Activated CD4-positive, alpha-beta T cell treated with anti-CD3 and anti-CD28 coated beads, Interleukin-2, amount 50 U/mL, for 4 hours (primary cell): ENCODE data around the gene CTDSP2.
A peak's percentile ranks its signal among the peaks of the same experiment; 100 is the strongest.
"Not testable (repeated sequence)": the region's sequence is repeated elsewhere in the genome, so short reads cannot be mapped to it uniquely, and the experiment has no call there.

Experiments
- DNase-seq, 2 experiments: peaks; one replicate each; pipeline ENCODE4 v3.0.0-alpha.2; 2020

Gene CTDSP2

DNA sequence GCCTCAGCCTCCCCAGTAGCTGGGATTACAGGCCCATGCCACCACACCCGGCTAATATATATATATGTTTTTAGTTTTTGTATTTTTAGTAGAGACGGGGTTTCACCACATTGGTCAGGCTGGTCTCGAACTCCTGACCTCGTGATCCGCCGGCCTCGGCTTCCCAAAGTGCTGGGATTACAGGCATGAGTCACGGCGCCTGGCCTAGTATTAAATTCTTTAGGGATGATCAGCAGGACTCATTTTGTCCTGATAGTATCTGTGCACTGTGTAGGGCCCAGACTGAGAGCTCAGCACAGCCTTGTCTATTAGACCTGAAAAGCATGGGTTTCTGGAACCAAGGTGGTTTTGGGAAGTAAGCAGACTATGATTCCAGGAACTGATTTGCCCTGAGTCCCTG, 34.5 kb upstream of the CTDSP2 start:
- not testable (repeated sequence) for DNase-seq

DNA sequence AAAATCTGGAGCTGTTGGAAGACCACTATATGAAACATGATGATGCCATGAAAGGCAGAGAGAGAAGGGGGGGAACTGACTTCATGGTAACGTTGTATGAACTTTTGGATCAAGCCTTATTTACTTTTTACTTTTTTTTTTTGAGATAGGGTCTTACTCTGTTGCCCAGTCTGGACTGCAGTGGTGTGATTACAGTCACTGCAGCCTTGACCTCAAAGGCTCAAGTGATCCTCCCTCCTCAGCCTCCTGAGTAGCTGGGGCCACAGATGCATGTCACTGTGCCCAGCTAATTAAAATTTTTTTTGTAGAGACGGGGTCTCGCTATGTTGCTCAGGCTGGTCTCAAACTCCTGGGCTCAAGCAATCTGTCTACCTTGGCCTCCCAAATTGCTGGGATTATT, 31.3 kb upstream of the CTDSP2 start:
- no peak for DNase-seq

DNA sequence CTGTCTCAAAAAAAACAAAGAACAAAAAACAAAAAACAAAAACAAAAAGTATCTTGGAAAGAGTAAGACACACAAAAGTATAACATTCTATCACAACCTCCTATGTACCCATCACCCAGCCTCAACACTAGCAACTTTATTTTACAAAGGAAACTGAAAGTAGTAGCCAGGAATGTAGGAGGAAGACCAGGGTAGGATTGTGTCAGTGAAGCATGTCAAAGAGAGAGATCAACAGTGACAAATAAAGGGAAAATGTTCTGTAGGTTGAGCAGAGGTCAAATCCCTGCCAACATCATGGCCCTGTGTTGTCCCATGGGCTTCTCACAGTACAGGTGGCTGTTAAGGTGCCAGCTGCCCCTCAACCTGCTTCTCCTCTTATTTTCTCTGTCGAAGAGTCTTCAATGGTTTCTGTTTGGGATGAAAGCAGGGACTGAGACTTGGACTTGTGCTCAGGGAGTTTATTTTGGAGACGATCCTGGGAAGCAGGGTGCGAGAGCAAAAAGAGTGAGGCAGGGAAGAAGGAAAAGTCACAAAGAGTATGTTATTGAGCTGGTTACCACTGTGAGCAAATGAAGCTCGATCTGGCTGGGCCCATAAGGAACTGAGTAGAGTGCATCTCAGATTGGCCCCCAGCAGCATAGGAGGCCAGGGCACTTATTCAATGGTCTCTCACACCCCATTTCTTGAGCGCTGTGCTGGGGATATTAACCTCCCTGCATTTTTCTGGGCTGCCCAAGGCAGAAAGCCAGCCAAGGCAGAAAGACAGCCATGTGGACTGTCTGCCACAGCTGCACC, 29.4 kb upstream of the CTDSP2 start:
- no peak for DNase-seq

DNA sequence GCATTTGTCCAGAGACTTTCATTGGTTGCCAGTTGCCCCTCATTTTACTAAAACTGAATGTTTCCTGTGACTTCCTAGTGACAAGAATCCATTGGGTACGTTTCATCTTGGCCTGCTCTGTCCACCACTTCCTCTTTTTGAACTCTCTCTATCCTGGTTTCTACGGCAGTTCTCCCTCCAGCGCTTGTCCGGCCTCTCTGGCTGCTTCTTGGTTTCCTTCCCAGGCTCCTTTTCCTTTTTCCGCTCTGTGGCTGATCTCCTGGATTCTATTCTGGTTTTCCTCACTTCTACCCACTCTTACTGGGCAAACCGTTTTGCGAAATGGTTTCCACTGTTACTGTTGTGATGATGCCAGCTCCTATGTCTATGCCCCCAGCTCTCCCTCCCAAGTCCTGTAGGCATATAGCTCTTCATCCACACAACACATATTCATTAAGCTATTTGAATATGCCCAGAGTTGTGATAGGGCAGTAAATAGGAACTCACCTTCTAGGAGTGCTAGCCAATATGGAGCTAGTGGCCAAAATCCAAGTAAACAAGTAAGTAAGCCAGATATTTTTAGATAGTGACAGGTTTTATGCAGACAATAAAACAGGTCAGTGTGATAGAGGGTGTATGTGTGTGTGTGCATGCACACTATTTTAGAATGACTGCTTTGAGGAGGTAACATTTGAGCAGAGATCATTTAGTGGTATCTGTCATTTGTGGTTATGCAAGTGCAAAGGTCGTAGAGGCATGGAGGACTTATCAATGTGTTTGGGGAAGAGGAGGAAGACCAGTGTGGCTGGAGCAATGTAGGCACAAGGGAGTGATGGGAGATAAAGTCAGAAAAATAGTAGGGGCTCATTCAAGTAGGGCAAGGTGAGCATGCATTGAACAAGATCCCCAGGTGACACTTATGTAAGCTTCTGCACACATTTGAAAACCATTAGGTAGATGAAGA, 27.9 kb upstream of the CTDSP2 start:
- no peak for DNase-seq

DNA sequence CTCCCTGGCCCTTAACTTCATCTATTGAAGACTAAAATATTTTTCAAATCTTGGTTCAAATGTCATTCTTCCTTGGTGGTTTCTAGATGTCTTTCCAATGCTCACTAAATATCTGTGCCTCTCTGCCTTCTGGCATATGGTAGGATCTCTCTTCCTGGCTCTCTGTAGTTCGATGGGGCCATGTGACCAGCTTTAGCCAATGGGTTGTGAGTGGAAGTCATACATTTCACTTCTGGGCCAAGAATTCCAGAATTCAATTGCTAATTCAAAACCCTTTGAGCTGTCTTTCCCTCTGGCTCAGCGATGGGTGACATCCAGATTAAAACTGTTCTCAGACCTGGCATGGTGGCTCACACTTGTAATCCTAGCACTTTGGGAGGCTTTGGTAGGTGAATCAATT, 25.8 kb upstream of the CTDSP2 start:
- no peak for DNase-seq

DNA sequence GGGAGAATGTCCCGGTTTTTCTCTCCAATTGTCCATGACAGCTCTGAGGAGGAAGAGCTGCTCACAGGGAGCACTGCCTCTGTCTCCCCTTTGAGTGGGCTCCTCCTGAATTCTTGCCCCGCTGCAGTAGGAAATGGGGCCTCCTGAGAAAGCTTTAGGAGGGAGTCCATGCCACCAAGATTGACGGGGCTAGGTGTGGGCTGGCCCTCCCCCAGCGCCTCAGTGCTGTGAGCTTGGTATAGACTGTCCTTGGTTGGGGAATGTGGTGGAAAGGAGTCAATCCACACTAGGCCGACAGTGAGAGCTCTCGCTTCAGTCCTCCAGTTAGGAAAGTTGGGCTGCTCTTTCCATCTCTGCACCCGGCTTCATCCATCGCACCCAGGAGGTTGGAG, 23.4 kb upstream of the CTDSP2 start:
- no peak for DNase-seq

DNA sequence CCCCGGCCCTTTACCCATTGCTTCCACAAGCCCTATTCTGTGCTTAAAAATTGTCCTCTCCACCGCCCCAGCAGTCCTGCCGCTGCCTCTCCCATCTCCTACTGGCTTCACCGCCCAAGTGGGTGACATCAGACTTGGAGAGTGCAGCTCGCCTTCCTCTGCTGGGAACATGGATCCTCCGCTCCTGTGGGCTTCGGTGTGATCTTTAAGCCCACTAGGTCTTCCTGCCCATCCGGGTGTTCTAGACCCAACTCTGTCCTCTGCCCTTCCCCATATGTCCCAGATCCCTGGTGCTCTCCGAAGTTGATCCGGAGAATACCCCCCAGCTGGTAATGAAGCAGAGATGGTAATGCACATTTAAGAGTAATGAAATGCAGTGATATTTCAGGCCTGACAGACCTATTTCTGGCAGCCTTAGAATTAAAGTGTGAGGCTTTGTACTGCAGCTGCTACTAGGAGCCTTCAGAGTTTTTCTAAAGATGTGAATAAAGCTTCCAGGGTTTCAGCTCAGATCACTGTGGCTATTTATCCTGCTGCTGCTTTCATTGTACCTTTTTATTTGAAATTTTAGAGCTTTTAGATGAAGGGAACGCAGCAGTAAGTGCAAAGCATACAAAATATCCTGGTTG, 22.9 kb upstream of the CTDSP2 start:
- no peak for DNase-seq

DNA sequence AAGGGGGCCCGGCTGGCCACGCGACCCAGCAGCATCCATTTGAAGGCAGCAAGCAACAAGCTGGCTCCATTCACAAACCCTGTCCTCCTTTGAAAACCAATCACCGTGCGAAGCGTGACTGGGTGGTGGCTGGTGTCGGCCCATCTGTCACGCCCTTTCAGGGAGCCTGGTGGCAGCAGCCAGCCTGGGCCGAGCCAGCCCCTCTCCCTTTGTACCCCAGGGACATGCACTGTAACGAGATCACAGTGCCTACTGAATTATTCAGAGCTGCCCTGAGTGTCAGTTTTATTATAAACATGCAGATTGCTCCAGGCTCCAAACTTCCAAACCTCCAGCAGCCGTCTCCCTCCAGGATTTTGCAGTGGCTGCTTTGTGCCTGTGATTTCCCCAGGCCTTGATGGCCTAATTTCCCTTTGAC, 22.3 kb upstream of the CTDSP2 start:
- DNase-seq, result no peak

DNA sequence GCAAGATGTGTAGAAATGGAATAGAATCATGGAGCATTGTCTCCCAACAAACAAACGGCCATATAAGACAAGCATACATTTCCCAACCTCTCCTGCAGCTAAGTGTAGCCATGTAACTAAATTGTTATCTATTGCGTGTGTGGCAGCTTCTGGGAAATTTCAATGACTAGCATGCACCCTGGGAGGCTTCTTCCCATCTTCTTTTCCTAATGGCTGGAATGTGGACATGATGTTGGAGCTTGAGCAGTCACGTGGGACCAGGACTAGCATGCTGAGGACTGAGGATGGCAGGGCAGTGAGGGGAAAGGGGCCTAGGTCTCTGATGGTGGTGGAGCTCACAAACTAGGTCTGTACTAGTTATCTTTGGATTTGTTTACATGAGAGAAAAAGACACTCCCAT, 21.7 kb upstream of the CTDSP2 start:
- no peak for DNase-seq

DNA sequence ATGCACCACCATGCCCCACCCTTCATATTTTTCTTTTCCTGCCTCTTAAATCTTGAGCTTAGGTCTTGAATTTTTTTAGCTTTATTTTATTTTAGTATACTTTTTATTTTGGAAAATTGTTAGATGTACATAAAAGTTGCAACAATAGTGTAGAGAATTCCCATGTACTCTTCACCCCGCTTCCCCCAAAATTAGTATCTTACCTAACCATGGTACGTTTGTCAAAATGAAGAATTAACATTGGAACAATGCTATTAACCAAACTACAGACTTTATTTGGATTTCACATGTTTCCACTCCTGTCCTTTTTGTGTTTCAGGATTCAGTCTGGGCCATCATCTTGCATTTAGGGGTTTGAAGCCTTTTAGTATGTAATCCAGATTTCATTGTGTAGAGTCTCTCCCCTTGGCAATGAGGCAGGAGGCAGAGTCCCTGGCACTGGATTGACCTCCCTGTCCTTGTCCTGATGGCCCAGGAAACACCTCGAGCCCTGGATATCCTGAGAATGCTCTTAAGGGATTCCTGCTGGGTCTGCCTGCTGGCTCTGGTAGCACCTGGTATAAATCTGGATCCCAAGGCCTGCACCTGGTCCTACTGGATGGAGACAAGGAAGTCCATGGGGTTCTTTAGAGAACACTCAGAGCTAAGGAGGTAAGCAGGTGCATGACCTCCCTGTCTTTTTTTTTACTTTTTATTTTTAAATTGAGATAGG, 19.9 kb upstream of the CTDSP2 start:
- no peak for DNase-seq

DNA sequence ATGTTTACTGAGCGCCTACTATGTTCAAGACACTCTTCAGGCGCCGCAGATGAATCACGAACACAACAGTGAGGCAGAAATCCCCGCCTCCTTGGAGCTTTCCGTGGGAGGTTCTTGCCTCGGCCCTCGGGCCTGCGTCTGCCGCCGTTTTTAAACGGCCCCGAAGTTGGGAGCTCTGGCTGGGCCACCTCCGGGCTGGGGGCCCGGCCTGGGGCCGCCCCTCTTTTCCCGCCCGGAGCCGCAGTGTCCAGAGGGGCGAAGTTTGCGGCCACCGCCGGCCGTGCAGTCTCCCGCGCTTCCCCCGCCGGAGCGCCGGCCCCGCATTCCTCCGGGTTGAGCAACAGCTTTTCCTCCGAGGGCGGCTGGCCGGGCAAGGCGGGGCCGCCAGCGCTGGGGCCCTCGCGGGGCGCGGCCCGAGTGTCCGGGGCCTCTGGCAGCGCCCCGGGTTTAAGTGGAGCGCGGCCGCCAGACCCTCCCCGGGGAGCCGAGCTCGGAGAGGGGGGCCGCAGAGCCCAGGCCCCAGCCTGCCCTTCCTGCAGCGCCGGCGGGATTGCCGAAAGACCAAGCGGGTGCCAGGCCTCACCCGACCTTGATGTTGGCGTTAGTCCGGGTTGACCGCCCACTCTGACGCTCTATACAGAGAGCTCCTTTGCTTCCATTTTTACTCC, 18.7 kb upstream of the CTDSP2 start:
- peak; percentile 66 for DNase-seq

DNA sequence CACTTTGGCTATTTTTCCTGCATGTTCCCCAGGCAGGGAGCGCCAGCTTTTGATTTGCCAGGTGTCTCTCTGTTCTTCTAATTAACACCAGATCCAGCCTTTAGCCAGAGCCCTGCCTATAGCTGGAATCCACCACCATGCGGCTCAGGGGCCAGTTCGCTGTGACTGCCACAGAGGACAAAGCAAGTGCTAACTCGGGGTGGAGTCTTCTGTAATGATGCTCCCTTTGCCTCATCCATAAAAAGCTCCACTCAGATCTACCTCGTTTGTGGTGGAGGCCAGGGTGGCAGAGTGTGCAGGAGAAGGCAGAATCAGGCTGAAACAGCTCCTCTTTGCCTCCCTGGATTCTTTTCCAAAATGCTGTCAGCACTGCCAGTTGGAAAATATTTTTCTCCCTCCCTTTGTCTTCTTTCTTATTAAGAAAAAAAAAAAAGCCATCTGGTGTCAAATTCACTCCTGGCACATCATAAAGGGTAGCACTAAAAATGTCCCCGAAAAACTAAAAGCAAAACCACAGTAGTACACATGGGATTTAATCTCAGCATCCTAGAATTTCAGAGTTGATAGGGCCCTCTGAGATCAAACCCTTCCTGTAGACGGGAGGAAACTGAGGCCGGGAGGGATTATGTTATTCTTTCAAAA, 18.0 kb upstream of the CTDSP2 start:
- DNase-seq, result no peak

DNA sequence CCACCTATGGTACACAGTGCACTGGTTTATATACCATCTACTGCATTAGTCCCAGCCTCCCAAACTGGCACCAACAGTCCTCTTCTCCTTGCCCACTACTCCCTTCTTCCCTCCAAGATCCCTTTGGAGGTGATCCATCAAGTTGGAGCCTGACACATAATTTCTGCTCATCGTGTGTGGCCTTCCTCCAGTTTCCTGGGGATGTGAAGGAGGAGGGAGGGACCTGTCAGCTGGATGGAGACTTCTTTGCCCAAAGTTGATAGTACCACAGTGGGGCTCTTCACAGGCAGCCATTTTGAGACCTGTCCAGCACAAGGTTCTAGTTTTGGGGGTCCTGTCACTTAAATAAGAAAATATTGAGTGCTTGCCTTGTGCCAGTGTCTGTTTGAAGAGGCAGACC, 17.1 kb upstream of the CTDSP2 start:
- DNase-seq, result no peak

DNA sequence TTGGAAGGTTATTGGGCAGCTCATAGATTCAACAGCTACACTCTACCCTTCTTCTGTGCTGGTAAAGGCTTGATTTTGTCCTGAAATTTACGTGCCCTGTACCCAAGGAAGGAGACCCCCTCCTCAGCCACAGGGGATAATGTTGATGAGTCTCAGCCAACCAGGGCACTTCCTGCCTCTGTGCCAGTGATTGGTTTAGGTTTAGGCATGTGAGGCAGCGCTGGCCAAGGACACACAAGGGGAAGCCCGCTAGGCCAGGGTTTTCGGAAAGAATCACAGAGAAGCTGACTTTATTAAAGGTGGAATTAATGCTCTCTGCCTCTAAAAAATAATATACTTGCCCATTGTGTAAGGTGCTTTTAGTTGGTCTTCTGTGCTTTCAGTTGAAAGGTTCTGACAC, 15.4 kb upstream of the CTDSP2 start:
- no peak for DNase-seq

DNA sequence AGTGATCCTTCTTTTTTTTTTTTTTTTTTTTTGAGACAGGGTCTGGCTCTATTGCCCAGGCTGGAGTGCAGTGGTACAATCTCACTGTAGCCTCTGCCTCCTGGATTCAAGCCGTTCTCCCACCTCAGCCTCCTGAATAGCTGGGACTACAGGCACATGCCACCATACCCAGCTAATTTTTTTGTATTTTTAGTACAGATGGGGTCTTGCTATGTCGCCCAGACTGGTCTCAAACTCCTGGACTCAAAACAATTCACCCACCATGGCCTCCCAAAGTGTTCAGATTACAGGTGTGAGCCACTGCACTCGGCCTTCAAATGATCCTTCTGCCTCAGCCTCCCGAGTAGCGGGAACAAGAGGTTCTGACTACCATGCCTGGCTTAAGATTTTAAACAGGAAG, 14.4 kb upstream of the CTDSP2 start:
- not testable (repeated sequence) for DNase-seq

DNA sequence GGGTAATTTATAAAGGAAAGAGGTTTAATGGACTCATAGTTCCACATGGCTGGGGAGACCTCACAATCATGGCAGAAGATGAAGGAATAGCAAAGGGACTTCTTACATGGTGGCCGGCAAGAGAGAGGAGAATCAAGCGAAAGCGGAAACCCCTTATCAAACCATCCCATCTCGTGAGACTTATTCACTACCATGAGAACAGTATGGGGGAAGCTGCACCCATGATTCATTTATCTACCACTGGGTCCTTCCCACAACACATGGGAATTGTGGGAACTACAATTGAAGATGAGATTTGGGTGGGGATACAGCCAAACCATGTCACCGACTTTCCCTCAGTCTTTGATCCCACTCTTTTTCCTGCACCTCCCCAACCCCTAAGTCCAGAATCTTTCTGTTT, 12.6 kb upstream of the CTDSP2 start:
- DNase-seq, result no peak

DNA sequence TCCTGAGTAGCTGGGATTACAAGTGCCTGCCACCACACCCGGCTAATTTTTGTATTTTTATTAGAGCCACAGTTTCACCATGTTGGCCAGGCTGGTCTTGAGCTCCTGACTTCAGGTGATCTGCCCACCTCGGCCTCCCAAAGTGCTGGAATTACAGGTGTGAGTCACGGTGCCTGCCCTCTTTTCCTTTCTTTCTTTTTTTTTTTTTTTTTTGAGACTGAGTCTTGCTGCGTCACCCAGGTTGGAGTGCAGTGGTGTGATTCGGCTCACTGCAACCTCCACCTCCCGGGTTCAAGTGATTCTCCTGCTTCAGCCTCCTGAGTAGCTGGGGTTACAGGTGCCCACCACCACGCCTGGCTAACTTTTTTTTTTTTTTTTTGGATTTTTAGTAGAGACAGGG, 11.6 kb upstream of the CTDSP2 start:
- not testable (repeated sequence) for DNase-seq

DNA sequence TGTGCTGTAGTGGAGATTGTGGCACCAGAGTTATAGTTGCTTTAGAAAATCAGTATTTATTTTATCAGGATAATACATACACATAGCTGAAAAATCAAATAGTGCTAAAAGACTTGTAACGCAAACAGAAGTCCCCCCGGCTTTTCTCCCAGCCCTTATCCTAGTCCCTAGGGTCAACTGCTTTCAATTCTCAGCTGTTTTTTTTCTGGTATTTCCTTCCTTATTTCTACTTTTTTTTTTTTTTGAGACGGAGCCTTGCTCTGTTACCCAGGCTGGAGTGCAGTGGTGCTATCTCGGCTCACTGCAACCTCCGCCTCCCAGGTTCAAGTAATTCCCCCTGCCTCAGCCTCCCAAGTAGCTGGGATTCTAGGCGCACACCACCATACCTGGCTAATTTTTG, 8.4 kb upstream of the CTDSP2 start:
- DNase-seq, result no peak

DNA sequence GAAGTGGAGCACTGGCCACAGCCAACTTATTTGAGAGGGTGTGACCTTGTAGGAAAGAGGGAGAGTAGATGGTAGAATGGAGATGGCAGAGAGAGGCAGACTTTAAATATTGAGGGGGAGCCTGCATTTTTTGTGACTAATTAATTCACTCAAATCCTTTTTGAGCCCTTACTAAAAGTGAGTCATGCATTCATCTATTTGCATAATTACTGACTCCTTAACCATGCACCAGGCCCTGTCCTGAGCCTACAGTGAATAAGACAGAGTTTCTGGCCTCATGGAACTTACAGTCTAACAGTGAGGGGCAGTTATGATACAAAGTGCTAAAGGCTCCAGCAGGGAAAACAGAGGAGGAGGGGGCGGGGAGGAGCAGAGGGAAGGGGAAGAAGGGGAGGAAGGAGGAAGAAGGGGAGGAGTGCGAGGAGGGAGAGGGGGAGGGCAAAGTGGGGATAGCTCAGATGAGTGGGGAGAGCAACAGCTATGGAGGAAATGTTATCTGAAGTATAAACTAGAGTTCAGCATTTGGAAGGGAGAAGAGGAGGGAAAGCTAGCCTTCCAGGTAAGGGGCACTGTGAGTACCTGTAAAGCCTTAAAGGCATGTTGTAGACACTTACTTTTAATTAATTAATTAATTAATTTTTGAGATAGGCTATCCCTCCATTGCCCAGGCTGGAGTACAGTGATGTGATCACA, 7.5 kb upstream of the CTDSP2 start:
- DNase-seq, result no peak

DNA sequence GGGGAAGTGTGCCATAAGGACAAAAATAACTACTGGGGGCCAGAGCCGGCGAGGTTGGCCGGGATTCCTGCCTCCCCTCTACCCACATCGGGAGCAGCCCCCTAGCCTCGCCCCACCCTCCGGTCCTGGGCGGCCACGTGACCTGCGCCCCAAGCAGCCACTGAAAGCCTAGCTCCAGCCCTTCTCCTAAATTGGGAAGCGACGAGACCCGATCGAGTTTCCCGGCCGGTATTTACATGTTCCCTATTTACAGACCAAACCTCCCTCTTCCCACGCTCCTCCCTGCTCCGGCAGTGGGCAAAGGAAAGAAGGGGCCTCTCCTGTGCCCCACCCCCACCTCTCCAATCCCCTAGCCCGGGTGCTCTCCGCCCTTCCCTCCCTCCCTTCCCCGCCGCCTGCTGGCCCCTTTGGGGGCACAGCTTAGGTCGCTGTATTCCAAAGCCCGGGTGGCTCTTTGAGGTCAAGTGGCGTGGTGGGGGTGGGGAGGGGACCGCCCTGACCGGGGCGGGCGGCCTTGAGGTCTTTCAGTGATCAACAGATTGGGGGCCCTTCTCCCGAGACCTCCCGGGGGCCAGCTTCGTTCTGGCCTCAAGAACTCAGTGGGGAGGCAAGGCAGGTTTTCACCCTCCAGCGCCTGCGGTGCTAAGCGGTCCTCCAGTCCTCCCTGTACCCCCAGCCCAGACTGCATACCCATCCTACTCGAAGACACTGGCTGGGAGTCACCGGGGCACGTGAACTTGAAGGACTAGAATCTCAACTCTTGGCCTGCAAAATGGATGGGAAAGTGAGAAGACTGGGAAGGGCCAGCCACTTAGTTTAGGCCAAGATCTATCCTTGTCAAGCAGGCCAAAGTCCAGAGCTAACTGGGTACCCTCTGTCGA, 6.3 kb upstream of the CTDSP2 start:
- DNase-seq, result no peak
